HG03558 (cell line): Measurements from ENCODE around the gene DERL2.

ENCODE experiments used
- ATAC-seq: cut with Tn5 transposase; IDR thresholded peaks from one replicate; pipeline ENCODE4 v1.9.1; 2021; ENCODE audit warnings: moderate number of reproducible peaks; ENCODE audit not compliant: unreplicated experiment; ENCODE audit errors: extremely low read depth

The DERL2 gene

GRCh38 chr17:5502552-5502951 lies 16.6 kb upstream of the DERL2 start:
- ATAC-seq: no peak

- no peak for ATAC-seq
Observed at GRCh38 chr17:5501685-5502084, 15.7 kb upstream of the DERL2 start.

GRCh38 chr17:5500589-5501391 lies 14.8 kb upstream of the DERL2 start:
- no peak for ATAC-seq

GRCh38 chr17:5500247-5500588 lies 14.2 kb upstream of the DERL2 start:
- ATAC-seq: no peak

GRCh38 chr17:5499476-5500231 lies 13.7 kb upstream of the DERL2 start:
- ATAC-seq: no peak

- no peak for ATAC-seq
Observed at GRCh38 chr17:5492970-5493369, 7.0 kb upstream of the DERL2 start.

GRCh38 chr17:5488752-5489151 lies 2.8 kb upstream of the DERL2 start:
- ATAC-seq: no peak

- peak; percentile 55 for ATAC-seq
Observed at GRCh38 chr17:5486206-5487124, 487 bp upstream of the DERL2 start, which contains the start of gene MIS12. Gene MIS12, plus strand, starts transcription at chr17:5486566. Its CDS starts 2,297 bp downstream, at chr17:5488863.

GRCh38 chr17:5481451-5481850 lies 4.5 kb downstream of the DERL2 start:
- no peak for ATAC-seq

- ATAC-seq: no peak
Observed at GRCh38 chr17:5480962-5481361, 5.0 kb downstream of the DERL2 start.

- no peak for ATAC-seq
Observed at GRCh38 chr17:5478992-5479391, 7.0 kb downstream of the DERL2 start.

GRCh38 chr17:5473906-5474305 lies 12.1 kb downstream of the DERL2 start:
- no peak for ATAC-seq

- no peak for ATAC-seq
Observed at GRCh38 chr17:5472511-5472910, 13.5 kb downstream of the DERL2 start.

GRCh38 chr17:5468075-5468473 lies 17.9 kb downstream of the DERL2 start:
- no peak for ATAC-seq

GRCh38 chr17:5467416-5467815 lies 18.6 kb downstream of the DERL2 start:
- no peak for ATAC-seq

- no peak for ATAC-seq
Observed at GRCh38 chr17:5466295-5466694, 19.7 kb downstream of the DERL2 start.

GRCh38 chr17:5464717-5465507 lies 21.1 kb downstream of the DERL2 start:
- no peak for ATAC-seq

- no peak for ATAC-seq
Observed at GRCh38 chr17:5446786-5447185, 39.2 kb downstream of the DERL2 start.

- ATAC-seq: no peak
Observed at GRCh38 chr17:5444209-5444608, 41.8 kb downstream of the DERL2 start.

- no peak for ATAC-seq
Observed at GRCh38 chr17:5443728-5444127, 42.2 kb downstream of the DERL2 start.
